Activated CD4-positive, alpha-beta T cell treated with anti-CD3 and anti-CD28 coated beads for 1 hour (primary cell): ENCODE measurements around the gene PIN1.
"Not testable (repeated sequence)": the region's sequence is repeated elsewhere in the genome, so short reads cannot be mapped to it uniquely, and the experiment has no call there.

Experiments used
- DNase-seq: peaks from one replicate; pipeline ENCODE4 v3.0.0-alpha.2; 2020

PIN1 gene

GRCh38 chr19:9818734-9819595, 16.2 kb upstream of the PIN1 start, which contains the start of gene FBXL12:
Gene FBXL12, minus strand, starts transcription at chr19:9819079. Its CDS starts 266 bp downstream, at chr19:9818813.
- peak; percentile 100 for DNase-seq

GRCh38 chr19:9819596-9819909, 15.6 kb upstream of the PIN1 start:
- DNase-seq, result no peak

GRCh38 chr19:9820034-9820433, 15.1 kb upstream of the PIN1 start:
- not testable (repeated sequence) for DNase-seq

GRCh38 chr19:9823816-9824215, 11.3 kb upstream of the PIN1 start:
- DNase-seq, result no peak

- peak; percentile 81 for DNase-seq
Observed at GRCh38 chr19:9827289-9828238, 7.6 kb upstream of the PIN1 start, which contains the start of gene UBL5. Gene UBL5, plus strand, starts transcription at chr19:9827918. Its CDS starts 420 bp downstream, at chr19:9828338.

- no peak for DNase-seq
Observed at GRCh38 chr19:9828551-9829063, 6.5 kb upstream of the PIN1 start.

DNA sequence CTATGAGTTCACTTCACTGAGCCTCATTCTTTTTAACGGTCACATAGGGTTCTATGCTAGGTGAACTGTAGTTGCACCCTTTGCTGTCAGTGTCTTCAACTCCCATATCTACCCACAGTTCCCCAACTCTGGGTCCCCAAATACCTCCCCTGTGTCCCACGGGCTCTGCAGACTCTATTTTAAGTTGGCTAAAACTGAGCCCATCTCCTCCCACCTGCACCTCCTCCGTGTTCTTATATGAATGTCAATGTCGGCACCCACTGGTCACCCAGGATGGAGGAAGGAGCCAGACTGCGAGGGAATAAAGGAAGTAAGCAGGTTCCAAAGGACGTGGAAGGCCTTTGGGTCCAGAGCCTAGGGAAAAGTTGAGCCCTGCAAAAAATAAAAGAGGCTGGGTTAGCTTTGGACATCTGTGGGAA, 802 bp upstream of the PIN1 start:
- no peak for DNase-seq

DNA sequence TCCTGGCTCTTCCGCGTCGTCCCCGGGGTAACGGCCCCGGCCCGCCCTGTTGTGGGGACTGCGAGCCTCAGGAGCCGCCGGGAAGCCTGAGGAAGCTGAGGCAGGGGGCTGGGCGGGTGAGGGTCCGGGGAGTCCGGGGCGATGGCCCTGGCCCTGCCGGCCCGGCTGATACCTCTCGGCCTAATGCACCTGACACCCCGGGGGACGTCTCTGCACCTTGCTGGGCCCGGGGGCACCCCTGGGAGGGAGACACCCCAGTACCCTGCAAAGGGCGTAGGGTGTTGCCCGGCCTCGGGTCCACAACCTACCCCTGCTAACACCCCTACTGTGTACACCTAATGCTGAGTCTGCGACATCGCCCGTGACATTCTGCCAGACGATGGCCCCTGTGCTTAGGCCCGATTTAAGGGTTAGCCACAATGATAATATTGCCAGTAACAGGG, 410 bp downstream of the PIN1 start:
- DNase-seq, result no peak

DNA sequence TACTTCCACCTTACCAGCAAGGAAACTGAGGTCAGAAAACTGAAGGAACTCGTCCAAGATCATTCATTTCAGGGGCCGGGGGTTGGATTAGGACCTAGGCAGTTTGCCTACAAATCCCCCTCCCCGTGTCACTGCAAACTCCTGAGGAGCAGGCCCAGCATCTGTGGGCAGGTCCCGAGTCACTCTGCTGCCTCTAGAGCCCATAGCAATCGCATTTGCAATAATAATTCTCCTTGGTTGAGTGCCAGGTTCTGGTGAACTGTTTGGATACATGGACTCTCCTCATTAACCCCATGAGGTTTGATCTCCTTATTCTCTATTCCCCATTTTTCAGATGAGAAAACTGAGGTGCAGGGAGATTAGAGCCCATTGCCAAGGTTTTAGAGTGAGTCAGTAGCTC, 903 bp downstream of the PIN1 start:
- DNase-seq, result no peak

DNA sequence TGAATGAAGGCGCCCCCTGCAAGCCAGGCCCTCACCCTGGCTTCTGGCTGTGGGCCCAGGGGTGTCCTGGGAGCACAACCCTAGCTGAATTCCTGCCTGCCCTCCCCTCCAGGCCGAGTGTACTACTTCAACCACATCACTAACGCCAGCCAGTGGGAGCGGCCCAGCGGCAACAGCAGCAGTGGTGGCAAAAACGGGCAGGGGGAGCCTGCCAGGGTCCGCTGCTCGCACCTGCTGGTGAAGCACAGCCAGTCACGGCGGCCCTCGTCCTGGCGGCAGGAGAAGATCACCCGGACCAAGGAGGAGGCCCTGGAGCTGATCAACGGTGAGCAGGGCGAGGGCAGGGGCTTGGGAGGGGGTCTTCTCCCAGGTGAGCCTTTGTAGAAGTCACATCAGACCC, 3.2 kb downstream of the PIN1 start:
- no peak for DNase-seq

DNA sequence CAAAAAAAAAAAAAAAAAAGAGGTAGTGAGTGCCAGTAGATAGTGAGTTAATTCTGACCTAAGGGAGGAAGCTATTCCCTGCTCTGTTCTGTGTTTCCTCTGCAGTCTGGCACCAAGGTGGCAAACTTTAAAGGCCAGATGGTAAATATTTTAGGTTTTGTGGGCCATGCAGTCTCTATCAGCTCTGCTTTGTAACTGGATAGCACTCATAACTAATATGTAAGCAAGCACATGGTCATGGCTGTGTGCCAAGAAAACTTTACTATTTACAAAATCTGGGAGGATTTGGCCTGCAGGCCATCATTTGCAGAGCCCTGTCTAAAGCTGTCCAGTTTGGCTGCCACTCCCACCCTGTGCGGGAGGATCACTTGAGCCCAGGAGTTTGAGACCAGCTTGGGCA, 4.3 kb downstream of the PIN1 start:
- DNase-seq, result no peak

- no peak for DNase-seq
Observed at GRCh38 chr19:9842834-9843625, 7.9 kb downstream of the PIN1 start.

GRCh38 chr19:9843626-9844273, 8.6 kb downstream of the PIN1 start:
- not testable (repeated sequence) for DNase-seq

GRCh38 chr19:9847087-9847671, 12.1 kb downstream of the PIN1 start:
- DNase-seq, result peak; percentile 31

GRCh38 chr19:9848060-9848459, 12.9 kb downstream of the PIN1 start:
- DNase-seq, result peak; percentile 34

- DNase-seq, result no peak
Observed at GRCh38 chr19:9848762-9849161, 13.6 kb downstream of the PIN1 start.

GRCh38 chr19:9849791-9850190, 14.7 kb downstream of the PIN1 start:
- no peak for DNase-seq

GRCh38 chr19:9850235-9850959, 15.3 kb downstream of the PIN1 start:
- DNase-seq, result no peak

DNA sequence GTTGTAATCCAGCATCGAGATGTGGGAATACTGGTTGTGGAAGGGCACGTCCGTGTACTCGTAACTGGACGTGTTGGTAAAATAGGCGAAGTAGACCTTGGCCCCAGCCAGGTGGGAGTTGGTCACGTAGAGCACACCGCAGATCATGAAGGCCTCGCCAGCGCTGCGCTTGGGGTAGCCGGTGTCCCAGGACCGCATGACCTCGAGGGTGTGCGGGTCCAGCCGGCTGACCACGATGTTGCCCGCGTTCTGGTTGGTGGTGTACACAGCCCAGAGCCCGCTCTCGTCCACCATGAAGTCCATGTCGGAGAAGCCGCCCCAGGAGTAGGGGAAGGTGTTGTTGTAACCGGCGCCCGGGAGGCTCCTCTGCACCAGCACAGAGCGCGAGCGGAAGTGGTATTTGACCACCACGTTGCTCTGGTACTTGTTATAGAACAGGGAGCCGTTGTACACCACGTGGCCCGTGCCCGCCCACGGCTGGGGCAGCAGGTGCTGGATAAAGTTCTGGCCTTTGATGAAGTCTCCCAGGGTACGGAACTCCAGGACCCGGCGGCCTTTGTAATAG, 19.2 kb downstream of the PIN1 start:
- no peak for DNase-seq

DNA sequence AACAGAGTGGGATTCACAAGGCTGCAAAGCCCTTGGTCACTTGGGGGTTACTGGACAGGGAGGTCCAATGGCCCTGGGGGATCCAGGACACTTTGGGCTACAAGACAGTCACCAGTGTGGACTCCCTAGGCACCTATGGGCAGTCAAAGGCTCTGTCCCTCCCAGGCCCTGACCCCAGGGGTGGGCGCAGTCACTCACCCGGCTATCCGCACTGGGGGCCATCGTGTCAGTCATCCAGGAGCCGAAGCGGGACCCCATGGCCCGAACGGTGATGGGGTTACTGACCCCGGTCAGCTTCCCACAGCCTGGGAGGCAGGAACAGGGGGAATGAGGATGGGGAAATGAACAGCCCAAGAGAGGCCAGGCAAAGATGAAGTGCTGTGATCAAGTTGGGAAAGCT, 21.5 kb downstream of the PIN1 start:
- DNase-seq, result no peak
